GM10248 (cell line): ENCODE measurements around the gene SAPCD1.

Source experiments
- CTCF ChIA-PET: fragments of 300-600 bp; sonication (Branson Sonifier 250); formaldehyde crosslinking; extraction: SDS; loops from one replicate; lab custom pipeline; 2021; ENCODE audit warnings: antibody characterized with exemption; lab: Yijun Ruan, JAX
- POLR2A ChIA-PET: fragments of 350-650 bp; sonication (Branson Sonifier 250); formaldehyde crosslinking; extraction: SDS; loops from one replicate; lab custom pipeline; 2020; ENCODE audit warnings: antibody characterized with exemption; lab: Yijun Ruan, JAX
- DNase-seq: peaks from one replicate; pipeline ENCODE4 v3.0.0; 2012; ENCODE audit errors: extremely low spot score
- CTCF ChIP-seq: IDR thresholded peaks from 2 replicates; pipeline ENCODE4 v1.5.1; 2012; ENCODE audit warnings: mild to moderate bottlenecking, low read depth; ENCODE audit errors: extremely low read depth, missing control alignments, control extremely low read depth

SAPCD1 gene

GRCh38 chr6:31734821-31735406 lies 27.5 kb upstream of the SAPCD1 start:
- POLR2A ChIA-PET, result interaction anchor here (0.6 to 1.3 kb wide), 2 partner anchors 76 to 93 kb away, joined by 3 to 5 read pairs; partner anchors contain the start of gene HSPA1B
- CTCF ChIA-PET, result interaction anchor here (1.5 to 11.4 kb wide), 2 partner anchors 36 to 61 kb away, joined by 6 to 73 read pairs; no protein-coding TSS in a partner anchor

GRCh38 chr6:31736021-31736767 lies 26.3 kb upstream of the SAPCD1 start, which contains the start of gene CLIC1:
CLIC1 (minus strand) TSS chr6:31736530; CDS start chr6:31736300, 230 bp downstream.
- peak; percentile 83 for DNase-seq
- ChIA-PET CTCF (interaction anchor here (1.5 to 11.4 kb wide), 6 partner anchors 8 to 71 kb away, joined by 4 to 73 read pairs (median 14); partner anchors contain the start of genes DDAH2, LSM2 and MPIG6B), POLR2A (interaction anchor here (0.5 to 1.3 kb wide), 4 partner anchors 9 to 189 kb away, joined by 3 to 5 read pairs (median 4); partner anchors contain the start of genes HSPA1B, LSM2 and NFKBIL1)
- no peak for TF ChIP-seq CTCF

More at GRCh38 chr6:31734821-31735406, 27.5 kb upstream of the SAPCD1 start:
- TF ChIP-seq CTCF, result no peak
- peak; percentile 82 for DNase-seq

GRCh38 chr6:31736768-31737314 lies 25.6 kb upstream of the SAPCD1 start:
- CTCF ChIA-PET, result interaction anchor here (1.2 to 11.4 kb wide), 6 partner anchors 9 to 70 kb away, joined by 3 to 73 read pairs (median 14); partner anchors contain the start of genes DDAH2, LSM2 and MPIG6B
- no peak for TF ChIP-seq CTCF

GRCh38 chr6:31737315-31737990 lies 25.0 kb upstream of the SAPCD1 start:
- DNase-seq, result no peak
- ChIA-PET CTCF (interaction anchor here (1.0 to 11.4 kb wide), 13 partner anchors 10 to 192 kb away, joined by 3 to 73 read pairs (median 4); partner anchors contain the start of genes ATP6V1G2, DDAH2, HSPA1B and LSM2), POLR2A (interaction anchor here (0.6 to 1.6 kb wide), 7 partner anchors 10 to 205 kb away, joined by 3 to 15 read pairs (median 4); partner anchors contain the start of genes HSPA1A, HSPA1B, HSPA1L and LSM2)
- TF ChIP-seq CTCF, result no peak

More at GRCh38 chr6:31736768-31737314, 25.6 kb upstream of the SAPCD1 start:
- POLR2A ChIA-PET, result interaction anchor here (0.5 to 1.6 kb wide), 6 partner anchors 9 to 205 kb away, joined by 3 to 15 read pairs (median 4); partner anchors contain the start of genes HSPA1B, LSM2 and NFKBIL1
- no peak for DNase-seq

- CTCF ChIA-PET, result interaction anchor here (1.0 to 11.4 kb wide), 15 partner anchors 11 to 193 kb away, joined by 3 to 73 read pairs (median 4); partner anchors contain the start of genes ATP6V1G2, C6orf47, DDAH2 and HSPA1B
- peak; percentile 23 for TF ChIP-seq CTCF
- POLR2A ChIA-PET, result interaction anchor here (0.5 to 1.6 kb wide), 11 partner anchors 11 to 163 kb away, joined by 3 to 15 read pairs (median 4); partner anchors contain the start of genes HSPA1A, HSPA1B, HSPA1L and LSM2
- DNase-seq, result peak; percentile 77
Observed at GRCh38 chr6:31737991-31738979, 24.2 kb upstream of the SAPCD1 start.
